Left renal cortex interstitium (tissue), 4 donors: ENCODE data around the gene RPS2. TPM values are rescaled to one million over a fixed set of nuclear protein-coding genes. Genes with fewer than 3 reads are reported as not detected.

Experiments
- polyA plus RNA-seq, 4 donors: library from polyadenylated mRNA; unstranded; fragments of 120-200 nt; gene quantifications; one replicate each; pipeline ENCODE4 v1.2.1, GENCODE V29; 2013; ENCODE audit not compliant: insufficient read length in 4 of 4

Gene RPS2
- polyA plus RNA-seq, 4 donors = 1,679 to 2,513 (median 2,183) TPM

Other genes with a start within 250 kb of the RPS2 start
- gene NME3, start 193.3 kb downstream of the RPS2 start, polyA plus RNA-seq = 10 to 100 TPM; 23.1 to 46.8 (median 37.7) TPM
- 10 to 100 TPM in 2 of 4 donors, 1 to 10 TPM in 2; 5.4 to 16.4 (median 10.5) TPM for gene EME2, start 192.0 kb downstream of the RPS2 start, polyA plus RNA-seq
- 100 to 1,000 TPM in 1 of 4 donors, 10 to 100 TPM in 3; 60.4 to 103 (median 78.1) TPM for gene MRPS34, start 191.7 kb downstream of the RPS2 start, polyA plus RNA-seq
- 10 to 100 TPM; 31.6 to 56.5 (median 48.5) TPM for gene SPSB3, start 182.3 kb downstream of the RPS2 start, polyA plus RNA-seq
- gene NUBP2, start 181.9 kb downstream of the RPS2 start, polyA plus RNA-seq = 10 to 100 TPM; 35.4 to 69.3 (median 56.4) TPM
- 1 to 10 TPM; 2.4 to 4.3 (median 3.4) TPM for gene IGFALS, start 171.1 kb downstream of the RPS2 start, polyA plus RNA-seq
- gene HAGH, start 138.0 kb downstream of the RPS2 start, polyA plus RNA-seq = 10 to 100 TPM; 38.0 to 56.2 (median 49.5) TPM
- gene FAHD1, start 137.6 kb downstream of the RPS2 start, polyA plus RNA-seq = 10 to 100 TPM; 39.8 to 49.5 (median 44.9) TPM
- 1 to 10 TPM in 2 of 4 donors, under 1 TPM in 2; 0.47 to 2.7 (median 1.0) TPM for gene MEIOB, start 92.7 kb downstream of the RPS2 start, polyA plus RNA-seq
- under 1 TPM; 0.21 to 0.55 (median 0.35) TPM for gene HS3ST6, start 46.4 kb downstream of the RPS2 start, polyA plus RNA-seq
- 10 to 100 TPM; 63.9 to 79.8 (median 72.1) TPM for gene MSRB1, start 21.6 kb downstream of the RPS2 start, polyA plus RNA-seq
- gene RPL3L, start 10.1 kb downstream of the RPS2 start, polyA plus RNA-seq = under 1 TPM; 0.11 to 0.28 (median 0.15) TPM
- 100 to 1,000 TPM; 129 to 144 (median 136) TPM for gene NDUFB10, start 5.3 kb downstream of the RPS2 start, polyA plus RNA-seq
- not detected for gene RNF151, start 2.0 kb upstream of the RPS2 start, polyA plus RNA-seq
- 10 to 100 TPM; 27.8 to 49.6 (median 41.1) TPM for gene TBL3, start 7.2 kb upstream of the RPS2 start, polyA plus RNA-seq
- gene NOXO1, start 16.6 kb upstream of the RPS2 start, polyA plus RNA-seq = 1 to 10 TPM in 2 of 4 donors, under 1 TPM in 2; 0.40 to 2.0 (median 1.1) TPM
- 10 to 100 TPM; 20.1 to 31.6 (median 28.5) TPM for gene GFER, start 19.4 kb upstream of the RPS2 start, polyA plus RNA-seq
- 1 to 10 TPM; 1.8 to 2.4 (median 1.9) TPM for gene SYNGR3, start 25.1 kb upstream of the RPS2 start, polyA plus RNA-seq
- 10 to 100 TPM; 13.8 to 30.8 (median 26.6) TPM for gene ZNF598, start 45.0 kb upstream of the RPS2 start, polyA plus RNA-seq
- gene NPW, start 55.0 kb upstream of the RPS2 start, polyA plus RNA-seq = 10 to 100 TPM in 2 of 4 donors, 1 to 10 TPM in 2; 3.0 to 16.3 (median 9.7) TPM
- 100 to 1,000 TPM; 103 to 184 (median 146) TPM for gene NHERF2, start 62.1 kb upstream of the RPS2 start, polyA plus RNA-seq
- 10 to 100 TPM; 15.4 to 29.1 (median 25.3) TPM for gene NTHL1, start 83.0 kb upstream of the RPS2 start, polyA plus RNA-seq
- 100 to 1,000 TPM; 104 to 188 (median 148) TPM for gene TSC2, start 83.2 kb upstream of the RPS2 start, polyA plus RNA-seq
- 100 to 1,000 TPM in 2 of 4 donors, 10 to 100 TPM in 2; 48.3 to 128 (median 95.9) TPM for gene PKD1, start 171.1 kb upstream of the RPS2 start, polyA plus RNA-seq
- gene RAB26, start 183.8 kb upstream of the RPS2 start, polyA plus RNA-seq = 1 to 10 TPM; 2.5 to 4.6 (median 3.1) TPM
- gene TRAF7, start 191.0 kb upstream of the RPS2 start, polyA plus RNA-seq = 10 to 100 TPM; 42.9 to 63.3 (median 55.5) TPM
- 1 to 10 TPM; 1.4 to 2.8 (median 2.0) TPM for gene CASKIN1, start 231.8 kb upstream of the RPS2 start, polyA plus RNA-seq
- gene MLST8, start 240.6 kb upstream of the RPS2 start, polyA plus RNA-seq = 10 to 100 TPM; 38.7 to 63.2 (median 46.6) TPM
- gene BRICD5, start 246.0 kb upstream of the RPS2 start, polyA plus RNA-seq = 10 to 100 TPM in 1 of 4 donors, 1 to 10 TPM in 3; 3.5 to 11.6 (median 8.2) TPM